ENCODE data around the gene EIF1AX.
"Not testable (repeated sequence)": the region's sequence is repeated elsewhere in the genome, so short reads cannot be mapped to it uniquely, and the experiment has no call there.

Gene EIF1AX

DNA sequence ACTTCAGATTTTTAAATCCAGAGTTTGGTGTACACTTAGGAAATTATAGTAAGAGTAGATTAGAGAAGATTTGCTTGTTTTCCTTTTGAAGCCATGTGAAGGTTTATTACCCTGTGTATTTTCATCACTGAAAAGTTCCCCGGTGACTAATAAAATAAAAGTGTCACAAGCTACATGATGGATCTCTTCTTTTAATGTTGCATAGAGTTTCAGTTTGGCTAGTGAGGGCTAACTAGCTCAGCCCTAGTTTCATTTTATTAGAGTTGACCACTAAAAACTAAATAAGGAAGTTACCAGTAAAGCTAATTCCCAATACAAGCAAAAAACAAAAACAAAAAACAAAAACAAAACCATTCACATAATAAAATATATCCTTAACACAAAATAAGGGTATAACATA is 14.8 kb downstream of the EIF1AX start:
- not testable (repeated sequence) for DNase-seq

DNA sequence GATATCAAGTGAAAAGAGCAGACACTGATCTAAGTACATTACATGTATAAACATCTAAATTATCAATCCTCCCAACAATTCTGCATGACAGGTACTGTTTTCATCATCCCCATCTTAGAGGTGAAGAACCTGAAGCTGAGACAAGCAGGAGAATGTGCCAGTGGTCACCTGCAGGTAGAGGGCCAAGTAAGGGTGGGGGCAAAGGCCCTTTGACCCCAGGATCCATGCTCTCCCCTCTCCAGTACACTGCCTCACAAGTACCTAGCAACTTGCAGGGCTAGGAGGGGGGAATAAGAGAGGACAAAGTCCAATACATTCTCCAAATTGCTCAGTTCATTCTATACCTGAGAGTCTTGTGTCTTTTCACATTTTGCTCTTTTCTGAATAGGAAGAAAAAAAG is 16.7 kb downstream of the EIF1AX start:
- DNase-seq: no peak

DNA sequence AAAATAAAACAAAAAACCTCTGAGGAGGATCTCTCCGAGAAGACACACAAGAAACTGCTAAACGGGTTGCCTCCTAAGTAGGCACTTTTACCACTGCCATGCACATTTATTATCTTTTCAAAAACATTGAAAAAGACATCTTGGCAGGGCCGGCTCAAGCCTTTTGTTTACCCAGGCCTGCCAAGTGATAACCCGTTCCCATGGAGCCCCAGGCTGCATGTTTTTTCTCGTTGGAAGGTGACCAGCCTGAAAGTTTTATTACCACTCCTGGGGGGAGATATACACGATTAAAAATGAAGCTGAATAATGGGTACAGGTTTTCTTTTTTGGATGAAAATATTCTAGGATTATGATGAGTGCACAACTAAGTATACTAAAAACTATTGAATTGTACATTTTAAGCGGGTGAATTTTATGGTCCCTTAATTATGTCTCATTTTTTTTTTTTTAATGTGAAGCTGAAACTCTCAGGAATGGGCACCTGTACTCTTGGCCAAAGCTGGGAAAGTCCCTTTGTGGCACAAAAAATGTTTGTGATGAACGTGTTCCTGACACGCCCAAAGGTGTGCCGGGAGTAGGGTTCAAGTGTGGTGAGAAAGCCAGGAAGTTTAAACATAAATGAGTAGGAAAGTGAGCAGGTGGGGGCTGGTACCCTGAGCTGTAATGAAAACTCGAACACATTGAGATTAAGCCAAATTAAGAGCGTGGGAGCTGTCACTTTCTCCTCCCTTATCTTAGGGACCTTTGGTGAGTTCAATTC is 23.4 kb downstream of the EIF1AX start:
- DNase-seq: no peak

DNA sequence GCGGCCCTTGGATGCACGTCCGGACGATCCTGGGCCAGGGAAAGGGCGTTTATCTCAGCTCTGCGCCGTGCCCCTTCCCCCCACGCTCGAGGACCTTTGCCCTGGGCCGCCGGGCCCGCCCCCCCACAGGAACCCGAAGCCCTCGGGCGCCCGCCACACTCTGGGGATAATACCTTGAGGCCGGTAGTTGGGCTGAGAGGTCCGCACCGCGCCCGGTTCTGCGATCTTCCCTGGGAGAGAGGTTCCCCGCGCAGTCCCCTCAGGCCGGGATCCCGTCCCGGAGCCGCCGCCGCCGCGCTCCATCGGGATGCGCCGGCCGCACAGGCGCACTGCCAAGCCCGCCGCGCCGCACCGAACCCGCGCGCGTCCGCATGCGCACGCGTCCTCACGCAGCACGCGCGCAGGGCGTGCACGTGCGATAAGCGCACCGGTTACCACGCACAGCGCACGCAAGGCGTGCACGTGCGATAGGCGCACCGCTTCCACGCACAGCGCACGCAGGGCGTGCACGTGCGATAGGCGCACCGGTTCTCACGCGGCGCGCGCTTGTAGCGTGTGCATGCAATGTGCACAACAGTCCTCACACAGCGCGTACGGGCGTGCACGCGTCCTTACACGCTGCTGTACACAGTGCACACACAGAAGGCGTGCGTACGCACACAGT is 24.9 kb downstream of the EIF1AX start, which contains the start of gene MAP7D2:
Gene MAP7D2 (minus strand): TSS at position 331 of the 664 bp plus-strand sequence. CDS start 28 bp downstream, at position 303.
- no peak for DNase-seq

DNA sequence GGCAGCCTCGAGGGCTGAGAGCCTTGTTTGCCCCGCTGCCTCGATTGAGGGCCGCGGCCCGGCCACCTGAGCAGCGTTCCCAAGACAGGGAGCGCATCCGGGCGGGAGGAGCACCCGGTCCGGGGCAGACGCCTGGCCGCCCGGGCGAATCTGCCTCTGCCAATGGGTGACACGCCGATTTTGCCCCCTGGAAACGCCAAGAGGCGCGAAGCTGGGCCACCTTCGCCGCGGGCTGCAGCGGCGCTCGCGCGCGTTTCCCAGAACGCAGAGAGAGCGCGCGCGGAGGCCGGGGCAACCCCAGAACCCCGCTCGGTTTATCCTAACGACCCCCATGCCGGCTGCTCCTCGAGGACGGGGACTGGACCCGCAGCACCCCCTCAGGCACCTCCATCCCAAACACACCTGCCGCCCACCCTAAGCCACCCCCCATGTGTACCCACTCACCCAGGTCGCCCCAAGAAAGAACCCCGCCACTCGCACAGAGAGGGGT is 25.5 kb downstream of the EIF1AX start:
- DNase-seq: no peak

DNA sequence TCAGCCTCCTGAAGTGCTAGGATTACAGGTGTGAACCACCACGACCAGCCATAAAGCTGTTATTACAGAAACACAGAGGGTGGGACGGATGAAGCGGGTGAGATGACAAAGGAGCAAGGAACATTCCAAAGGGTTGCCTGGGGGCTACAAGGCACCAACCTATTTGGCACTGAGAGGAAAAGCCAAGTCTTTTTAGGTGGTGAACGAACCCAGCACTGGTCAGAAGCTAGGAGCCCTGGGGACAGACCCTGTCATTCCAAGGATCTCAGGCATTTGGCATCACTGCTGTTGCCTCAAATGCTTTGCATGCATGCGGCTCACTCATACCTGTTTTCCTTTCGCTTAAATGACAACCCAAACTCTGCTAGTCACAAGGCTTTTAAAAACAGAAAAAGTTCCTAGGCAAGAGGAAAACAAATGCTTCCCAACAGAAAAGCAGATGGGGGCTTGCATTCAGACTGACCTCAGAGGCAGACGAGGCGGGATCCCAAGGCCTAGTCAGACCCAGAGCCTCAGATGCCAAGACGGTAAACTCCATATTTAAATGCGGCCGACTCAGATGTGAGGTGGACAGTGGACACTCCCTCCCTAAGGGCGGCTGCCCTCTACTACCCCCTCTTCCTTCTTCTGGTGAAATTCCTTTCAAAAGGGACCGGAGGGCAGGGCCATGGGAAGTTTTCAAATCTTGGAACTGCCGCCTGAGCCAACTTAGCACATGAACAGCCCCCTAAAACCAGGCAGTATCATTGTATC is 29.4 kb downstream of the EIF1AX start:
- no peak for DNase-seq

DNA sequence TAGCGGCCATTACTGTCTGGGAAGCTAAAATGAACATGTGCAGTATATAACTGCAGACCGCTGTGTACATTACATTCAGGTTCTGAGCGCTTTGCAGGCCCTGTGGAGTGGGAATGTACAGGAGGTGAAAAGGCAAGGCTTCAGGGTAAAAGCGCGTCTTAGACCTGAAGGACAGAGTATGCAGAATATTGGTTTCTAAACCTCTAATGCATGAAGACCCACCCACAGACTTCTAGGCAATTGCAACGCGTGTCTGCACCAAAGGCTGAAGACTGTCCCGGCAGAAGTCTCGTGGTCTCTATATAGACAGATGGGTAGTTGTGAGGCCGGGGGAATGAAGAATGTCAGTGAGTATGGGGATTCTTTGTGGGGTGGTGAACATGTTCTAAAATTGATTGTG is 30.4 kb downstream of the EIF1AX start:
- DNase-seq: no peak

DNA sequence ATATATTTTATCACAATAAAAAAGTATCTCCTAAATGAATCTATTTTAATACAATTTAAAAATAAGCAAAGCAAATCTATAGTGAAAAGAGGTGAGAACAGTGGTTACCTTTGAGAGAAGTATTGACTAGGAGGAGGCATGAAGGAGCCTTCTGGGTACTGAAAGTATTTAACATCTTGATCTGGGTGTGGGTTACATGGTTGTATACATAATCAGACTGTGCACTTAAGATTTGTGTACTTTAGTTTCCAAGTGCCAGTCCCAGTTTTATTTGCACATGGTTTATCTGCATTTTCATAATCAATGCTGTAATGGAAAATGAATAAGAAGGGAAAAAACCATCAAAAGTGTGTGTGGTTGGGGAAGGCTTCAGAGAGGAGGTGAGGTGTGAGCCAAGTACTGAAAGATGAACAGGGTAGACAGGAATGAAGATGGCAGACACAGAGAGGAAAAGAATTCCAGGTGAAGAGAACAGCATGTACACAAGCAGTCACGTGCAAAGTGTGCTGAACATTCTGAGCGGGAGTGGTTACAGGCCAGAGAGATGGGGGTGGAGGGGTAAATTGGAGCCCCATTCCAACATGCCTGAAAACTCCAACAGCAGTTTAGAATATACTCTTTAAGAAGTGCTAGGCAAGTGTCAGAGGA is 39.6 kb downstream of the EIF1AX start:
- no peak for DNase-seq

DNA sequence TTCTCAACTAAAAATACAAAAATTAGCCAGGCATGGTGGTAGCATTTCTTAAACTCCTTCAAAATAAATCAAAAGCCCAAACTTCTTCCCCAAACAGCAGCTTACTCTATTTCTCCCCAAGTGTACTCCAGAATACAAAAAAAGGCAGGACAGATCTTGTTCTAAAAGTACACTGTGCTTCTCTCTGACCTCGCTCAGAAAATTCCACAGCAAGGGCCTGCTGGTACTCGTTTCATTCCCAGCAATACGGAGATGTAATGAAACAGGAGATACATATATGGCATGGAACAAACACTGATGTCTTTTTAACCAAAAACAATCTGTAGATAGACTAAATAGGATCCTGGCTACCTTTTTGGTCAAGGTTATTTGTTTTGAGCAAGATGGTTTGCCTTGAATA is 50.1 kb downstream of the EIF1AX start:
- DNase-seq: no peak

DNA sequence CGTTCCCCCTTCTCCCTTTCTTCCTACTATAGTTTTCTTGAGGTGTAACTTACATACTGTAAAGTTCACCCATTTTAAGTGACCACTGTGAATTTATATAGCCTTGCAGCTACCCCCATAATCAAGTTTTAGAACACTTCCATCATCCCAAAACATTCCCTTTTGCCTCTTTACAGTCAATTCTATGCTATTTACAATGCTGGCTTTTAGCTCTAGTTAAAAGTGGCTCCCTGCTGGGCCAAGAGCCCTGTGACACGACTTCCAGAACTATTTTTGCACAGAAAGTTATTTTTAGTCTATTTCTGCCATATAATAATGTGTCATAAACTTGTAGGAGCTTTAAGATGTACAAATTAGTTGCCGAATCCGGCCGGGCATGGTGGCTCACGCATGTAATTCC is 51.8 kb downstream of the EIF1AX start:
- DNase-seq: no peak

DNA sequence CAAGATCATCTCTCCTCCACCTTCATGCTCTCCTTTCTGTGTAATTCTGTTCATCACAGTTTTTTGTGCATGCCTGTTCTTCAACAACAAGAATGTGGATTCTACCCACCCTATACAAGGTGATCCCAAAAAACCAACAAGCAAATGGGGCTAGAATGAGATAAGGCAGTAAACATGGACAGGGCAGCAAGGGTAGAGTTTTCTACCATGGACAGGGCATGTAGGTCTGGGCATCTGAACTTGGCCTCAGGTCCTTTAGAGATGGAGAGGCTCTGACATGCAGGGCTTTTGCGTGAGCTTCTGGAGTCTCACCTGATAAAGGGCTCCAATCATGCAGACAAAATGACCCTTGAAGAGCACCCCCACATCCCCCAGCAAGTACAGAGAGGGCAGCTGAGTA is 61.4 kb downstream of the EIF1AX start:
- no peak for DNase-seq

All from effector CD8-positive, alpha-beta T cell (primary cell).